ENCODE measurements around the gene CDK4.
A peak's percentile ranks its signal among the peaks of the same experiment; 100 is the strongest.
"Not testable (repeated sequence)": the region's sequence is repeated elsewhere in the genome, so short reads cannot be mapped to it uniquely, and the experiment has no call there.

Gene CDK4

DNA sequence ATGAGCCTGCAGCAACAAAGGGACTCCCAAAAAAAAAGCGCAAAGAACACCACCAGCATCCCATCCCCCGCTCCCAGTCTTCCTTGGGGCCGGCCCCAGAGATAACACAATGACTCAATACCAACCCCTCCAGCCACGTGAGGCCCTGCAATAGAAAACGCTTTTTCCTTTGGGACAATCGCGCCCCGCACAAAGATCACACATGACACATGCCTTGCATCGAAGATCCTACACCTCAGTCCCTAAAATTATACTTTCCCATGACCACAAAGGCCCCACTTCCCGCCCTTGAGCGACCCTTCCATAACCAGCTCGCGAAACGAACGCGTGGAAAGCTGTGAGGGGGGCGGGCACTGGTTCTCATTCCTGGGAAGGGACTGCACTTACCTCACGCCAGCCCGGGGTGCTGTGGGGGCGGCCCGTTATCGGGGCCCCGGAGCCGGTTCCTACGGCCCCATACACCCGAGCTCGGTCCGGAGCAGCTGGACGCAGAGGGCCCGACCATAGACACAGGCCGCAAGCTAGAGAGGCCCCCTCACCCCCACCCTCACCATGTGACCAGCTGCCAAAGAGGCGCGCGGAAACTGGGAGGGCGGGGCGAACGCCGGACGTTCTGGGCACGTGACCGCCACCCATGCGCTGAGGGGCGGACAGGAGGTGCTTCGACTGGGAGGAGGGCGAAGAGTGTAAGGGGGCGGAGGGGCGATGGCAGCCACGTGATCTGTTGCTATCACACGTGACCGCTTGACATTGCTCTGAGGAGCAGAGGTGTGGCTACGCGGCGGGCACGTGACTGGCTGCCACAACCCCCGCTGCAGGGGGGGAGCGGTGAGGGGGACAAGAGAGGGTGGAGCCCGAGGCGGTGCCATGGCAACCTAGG lies at the start of gene CDK4:
Gene CDK4, minus strand, starts transcription at position 523 of the 880 bp plus-strand sequence. CDS start 593 bp downstream, outside the sequence.
- peak; percentile 91 to 97 for DNase-seq (ENCODE audit: low read depth in 1 of 2, low spot score in 1 of 2)

DNA sequence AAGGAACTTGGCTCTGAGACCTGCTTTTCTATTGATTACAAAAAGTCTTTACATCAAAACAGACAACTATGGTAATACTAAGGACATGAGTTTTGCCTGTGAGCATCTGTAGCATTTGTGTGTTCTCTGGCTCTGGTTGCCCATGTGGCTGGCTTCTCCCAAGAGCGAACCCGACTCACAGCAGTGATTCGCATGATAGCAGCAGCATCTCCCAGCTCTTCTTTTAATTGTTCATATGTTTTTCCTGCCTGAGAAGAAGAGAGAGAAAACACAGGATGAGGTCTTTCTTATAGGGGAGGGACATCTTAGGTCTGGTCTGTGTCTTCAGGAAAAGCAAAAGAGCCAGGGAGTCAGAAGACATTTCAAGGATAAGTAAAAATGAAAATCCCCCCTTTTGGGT lies 48.9 kb upstream of the CDK4 start:
- no peak for DNase-seq (ENCODE audit: low read depth in 1 of 2, low spot score in 1 of 2)

DNA sequence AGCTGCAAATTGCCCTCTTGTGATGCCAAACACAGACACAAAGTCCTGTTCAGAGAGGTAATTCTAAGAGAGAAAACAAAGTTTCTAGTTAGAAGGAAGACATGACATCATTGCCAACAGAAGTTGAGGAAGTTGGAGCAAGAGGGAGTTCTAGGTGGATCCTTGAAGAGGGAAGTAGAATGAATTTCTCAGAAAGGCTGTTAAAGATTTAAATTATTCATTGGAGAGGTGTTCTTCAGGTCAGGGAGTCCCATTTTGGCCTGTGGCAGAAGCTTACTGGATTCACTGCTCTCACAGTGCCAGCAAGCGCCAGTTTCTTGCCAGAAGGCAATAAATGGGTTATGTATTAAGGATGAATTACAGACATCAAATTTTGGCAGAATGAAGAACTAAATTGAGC lies 45.8 kb upstream of the CDK4 start:
- DNase-seq (ENCODE audit: low read depth in 1 of 2, low spot score in 1 of 2), result no peak

DNA sequence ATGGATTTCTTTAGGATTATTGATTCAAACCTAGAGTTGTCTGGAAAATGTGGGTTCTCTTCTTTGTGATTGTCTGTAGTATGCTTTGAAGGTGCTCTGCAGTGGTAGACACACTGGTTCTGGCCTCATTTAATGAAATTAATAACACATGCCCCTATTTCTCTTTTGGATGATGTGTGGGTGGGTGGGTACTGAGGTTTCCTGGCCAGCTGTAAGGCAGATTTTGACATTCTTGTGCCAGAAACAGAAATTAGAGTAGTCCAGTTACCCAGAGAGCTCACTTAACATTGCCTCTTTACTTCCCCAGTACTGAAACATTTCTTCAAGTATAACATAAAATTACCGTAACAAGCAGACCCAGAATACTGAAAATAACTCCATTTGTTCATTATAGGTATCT lies 44.9 kb upstream of the CDK4 start:
- no peak for DNase-seq (ENCODE audit: low read depth in 1 of 2, low spot score in 1 of 2)

DNA sequence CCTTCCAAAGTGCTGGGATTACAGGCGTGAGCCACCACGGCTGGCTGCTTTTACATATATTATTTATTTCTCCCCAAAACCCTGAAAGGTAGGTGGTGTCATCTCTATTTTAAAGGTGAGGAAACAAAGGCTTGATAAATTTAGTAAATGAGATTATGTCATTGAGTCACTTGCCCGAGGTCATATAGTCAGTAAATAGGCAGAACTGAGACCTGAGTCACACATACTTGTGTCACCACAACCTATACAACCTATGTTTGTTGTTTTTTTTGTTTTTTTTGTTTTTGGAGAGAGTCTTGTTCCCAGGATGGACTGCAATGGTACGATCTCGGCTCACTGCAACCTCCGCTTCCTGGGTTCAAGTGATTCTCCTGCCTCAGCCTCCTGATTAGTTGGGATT lies 43.2 kb upstream of the CDK4 start:
- no peak for DNase-seq (ENCODE audit: low read depth in 1 of 2, low spot score in 1 of 2)

DNA sequence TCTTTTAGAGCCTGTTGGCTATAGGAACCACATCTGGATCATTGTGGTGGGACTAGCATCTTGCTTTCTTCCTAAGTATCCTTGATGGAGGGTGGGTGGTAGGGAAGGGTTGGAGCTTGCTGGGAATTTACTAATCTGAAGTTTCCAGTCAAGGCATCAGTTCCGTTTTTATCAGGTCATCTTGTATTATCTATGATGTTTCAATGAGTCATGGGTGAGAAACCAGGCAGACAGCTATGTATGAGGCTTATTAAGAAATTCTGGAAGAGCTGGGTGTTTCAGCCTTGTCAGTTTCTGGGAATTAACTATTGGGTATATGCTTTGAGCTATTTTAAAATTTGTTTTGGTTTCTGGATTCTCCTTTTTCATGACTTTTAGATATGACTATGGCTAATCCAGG lies 41.8 kb upstream of the CDK4 start:
- DNase-seq (ENCODE audit: low read depth in 1 of 2, low spot score in 1 of 2), result no peak

DNA sequence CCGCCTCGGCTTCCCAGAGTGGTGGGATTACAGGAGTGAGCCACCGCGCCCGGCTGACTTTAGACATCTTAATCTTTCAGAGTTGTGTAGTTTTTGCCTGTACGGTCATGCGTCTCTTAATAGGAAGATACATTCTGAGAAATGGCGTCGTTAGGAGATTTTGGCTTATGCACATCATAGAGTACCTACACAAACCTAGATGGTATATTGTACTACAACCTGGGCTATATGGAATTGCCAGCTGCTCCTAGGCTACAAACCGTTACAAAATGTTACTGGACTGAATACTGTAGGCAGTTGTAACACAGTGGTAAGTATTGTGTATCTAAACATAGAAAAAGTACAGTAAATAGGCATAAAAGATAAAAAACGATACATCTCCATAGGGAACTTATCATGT lies 31.8 kb upstream of the CDK4 start:
- no peak for DNase-seq (ENCODE audit: low read depth in 1 of 2, low spot score in 1 of 2)

DNA sequence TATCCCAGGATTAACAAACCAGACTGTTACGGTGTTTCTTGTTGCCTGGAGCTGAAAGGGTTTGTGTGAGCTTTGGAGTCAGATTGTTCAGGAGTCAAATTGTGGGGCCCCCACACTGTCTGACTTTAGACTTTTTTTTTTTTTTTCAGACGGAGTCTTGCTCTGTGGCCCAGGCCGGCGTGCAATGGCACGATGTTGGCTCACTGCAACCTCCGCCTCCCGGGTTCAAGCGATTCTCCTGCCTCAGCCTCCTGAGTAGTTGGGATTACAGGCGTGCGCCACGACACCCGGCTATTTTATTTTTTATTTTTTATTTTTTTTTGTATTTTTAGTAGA lies 31.3 kb upstream of the CDK4 start:
- no peak for DNase-seq (ENCODE audit: low read depth in 1 of 2, low spot score in 1 of 2)

DNA sequence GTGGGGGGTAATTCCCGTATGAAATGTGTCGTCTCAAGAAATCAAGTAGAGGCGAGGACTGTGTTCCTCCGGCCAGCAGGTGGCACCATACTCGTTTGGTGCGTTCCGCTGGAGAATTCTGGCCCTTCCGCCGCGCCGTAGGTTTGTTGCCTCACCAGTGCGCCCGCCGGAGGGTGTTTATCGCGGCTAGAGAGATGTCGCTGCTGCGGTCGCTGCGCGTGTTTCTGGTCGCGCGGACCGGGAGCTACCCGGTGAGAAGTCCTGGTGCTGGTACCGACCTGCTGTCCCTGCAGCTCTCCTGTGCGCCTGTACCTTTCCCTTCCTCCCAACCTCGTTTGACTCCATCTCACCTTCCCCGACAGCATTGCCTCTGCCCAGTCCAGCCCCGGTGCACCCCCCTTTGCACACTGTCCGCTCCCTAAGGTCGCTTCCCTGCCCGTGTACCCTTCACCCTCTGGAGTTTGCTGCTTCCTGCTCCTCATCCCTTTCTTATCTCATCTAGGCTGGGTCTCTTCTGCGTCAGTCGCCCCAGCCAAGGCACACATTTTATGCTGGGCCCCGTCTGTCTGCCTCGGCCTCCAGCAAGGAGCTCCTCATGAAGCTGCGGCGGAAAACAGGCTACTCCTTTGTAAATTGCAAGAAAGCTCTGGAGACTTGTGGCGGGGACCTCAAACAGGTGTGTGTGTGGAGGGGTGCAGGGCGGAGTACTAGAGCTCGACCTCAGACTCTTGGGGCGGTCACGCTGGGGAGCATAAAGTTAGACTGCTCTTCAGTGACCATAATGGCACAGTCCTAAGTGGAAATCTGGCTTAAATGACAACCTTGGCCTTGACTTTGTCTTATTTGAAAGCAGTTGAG lies 30.7 kb upstream of the CDK4 start, which contains the start of gene TSFM:
Gene TSFM, plus strand, starts transcription at position 180 of the 858 bp plus-strand sequence. Its CDS starts 15 bp downstream, at position 195.
- peak; percentile 93 to 95 for DNase-seq (ENCODE audit: low read depth in 1 of 2, low spot score in 1 of 2)

DNA sequence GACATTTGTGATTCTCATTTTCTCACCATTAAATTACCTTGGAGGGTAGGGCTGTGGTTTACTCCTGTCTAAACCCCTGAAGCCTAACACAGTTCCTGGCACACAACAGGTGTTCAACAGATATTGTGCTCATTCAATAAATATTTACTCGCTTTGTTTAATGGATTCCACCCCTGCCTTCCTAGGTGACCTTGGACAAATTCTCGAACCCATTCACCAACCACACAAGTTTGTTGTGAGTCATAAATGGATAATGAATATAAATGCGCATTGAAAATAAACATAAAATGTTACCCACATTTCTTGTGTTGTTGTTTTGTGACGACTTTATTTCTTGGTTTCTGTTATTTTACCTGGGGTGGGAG lies 30.1 kb upstream of the CDK4 start:
- DNase-seq (ENCODE audit: low read depth in 1 of 2, low spot score in 1 of 2), result no peak

DNA sequence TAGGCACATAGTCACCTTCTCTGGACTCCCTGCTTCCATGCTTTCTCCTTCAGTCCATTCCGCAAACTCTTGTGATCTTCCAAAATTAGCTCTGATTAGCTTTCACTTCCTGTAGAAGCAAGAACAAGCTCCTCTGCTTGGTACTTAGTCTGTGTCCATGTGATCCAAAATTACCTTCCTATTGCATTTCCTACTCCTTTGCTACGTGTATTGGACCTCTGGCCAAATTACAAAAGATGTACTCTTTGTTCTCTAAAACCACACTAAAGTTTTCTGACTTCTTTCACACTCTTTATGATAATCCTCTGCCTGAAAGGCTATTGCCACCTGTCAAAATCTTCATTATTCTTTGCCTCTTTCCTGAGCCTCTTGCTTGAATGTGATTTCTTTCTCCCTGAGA lies 29.7 kb upstream of the CDK4 start:
- DNase-seq (ENCODE audit: low read depth in 1 of 2, low spot score in 1 of 2), result no peak

DNA sequence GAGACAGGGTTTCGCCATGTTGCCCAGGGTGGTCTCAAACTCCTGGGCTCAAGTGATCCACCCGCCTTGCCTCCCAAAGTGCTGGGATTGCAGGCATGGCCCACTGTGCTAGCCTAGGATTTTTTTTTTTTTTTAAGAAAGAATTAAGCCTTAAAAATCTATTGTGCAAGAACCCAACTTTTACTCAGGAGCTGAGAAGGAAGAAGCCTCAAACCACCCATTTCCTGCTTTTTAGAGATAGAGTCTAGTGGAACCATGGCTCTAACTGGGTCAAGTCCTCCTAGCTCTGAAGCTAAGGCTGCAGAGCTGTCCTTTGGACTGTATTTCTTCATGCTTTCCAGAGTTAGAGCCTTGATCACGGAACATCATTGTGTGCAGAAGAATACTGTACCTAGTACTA lies 29.1 kb upstream of the CDK4 start:
- DNase-seq (ENCODE audit: low read depth in 1 of 2, low spot score in 1 of 2), result no peak

DNA sequence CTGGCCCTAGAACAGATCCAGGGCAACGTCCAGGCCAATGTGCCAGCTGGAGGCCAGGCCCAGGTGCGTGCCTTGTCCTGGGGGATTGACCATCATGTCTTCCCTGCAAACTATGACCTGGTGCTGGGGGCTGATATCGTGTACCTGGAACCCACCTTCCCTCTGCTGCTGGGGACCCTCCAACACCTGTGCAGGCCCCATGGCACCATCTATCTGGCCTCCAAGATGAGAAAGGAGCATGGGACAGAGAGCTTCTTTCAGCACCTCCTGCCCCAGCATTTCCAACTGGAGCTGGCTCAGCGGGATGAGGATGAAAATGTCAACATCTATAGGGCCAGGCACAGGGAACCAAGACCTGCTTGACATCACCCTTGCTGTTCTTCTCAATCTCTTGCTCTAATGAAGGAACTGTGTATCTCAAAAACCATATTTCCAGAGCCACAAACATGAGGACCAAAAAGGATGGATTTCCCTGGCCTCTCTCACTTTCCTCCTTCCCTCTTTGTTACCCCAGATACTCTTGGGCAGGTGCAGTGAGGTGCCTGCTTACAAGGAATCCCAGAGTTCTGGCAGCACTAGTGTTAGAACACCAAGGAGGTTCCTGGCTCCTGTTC lies 28.3 kb upstream of the CDK4 start:
- no peak for DNase-seq (ENCODE audit: low read depth in 1 of 2, low spot score in 1 of 2)

DNA sequence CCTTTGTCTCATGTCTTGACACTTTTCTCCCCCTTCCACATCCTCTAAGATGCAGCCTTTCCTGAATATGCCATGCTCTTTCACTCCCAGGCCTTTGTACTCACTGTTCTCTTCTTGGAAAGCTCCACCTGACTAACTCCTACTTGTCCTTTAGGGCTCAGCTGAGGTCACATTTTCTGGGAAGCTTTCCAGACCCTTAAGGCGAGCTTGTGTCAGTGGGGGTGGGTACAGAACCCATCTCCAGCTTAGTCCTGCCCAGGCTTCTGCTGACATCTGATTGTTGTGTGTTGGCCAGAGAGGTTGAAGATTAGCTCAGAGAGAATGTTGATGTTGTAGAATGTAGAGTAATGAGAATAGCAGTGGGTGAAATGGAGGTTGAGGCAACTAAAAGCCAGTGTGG lies 27.6 kb upstream of the CDK4 start:
- DNase-seq (ENCODE audit: low read depth in 1 of 2, low spot score in 1 of 2), result no peak

DNA sequence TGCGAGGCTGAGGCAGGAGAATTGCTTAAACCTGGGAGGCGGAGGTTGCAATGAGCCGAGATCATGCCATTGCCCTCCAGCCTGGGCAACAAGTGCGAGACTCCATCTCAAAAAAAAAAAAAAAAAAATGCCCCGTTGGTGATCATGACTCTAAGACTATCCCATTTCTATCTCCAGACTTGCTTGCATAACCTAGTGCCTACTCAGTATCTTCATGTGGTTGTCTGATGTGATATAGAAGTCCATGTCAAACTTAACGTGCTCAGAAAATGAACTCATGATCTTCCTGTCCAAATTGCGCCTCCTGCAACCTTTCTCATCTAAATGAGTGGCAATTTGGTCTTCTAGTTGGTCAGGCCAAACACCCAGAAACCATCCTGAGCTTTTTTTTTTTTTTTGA lies 25.8 kb upstream of the CDK4 start:
- no peak for DNase-seq (ENCODE audit: low read depth in 1 of 2, low spot score in 1 of 2)

DNA sequence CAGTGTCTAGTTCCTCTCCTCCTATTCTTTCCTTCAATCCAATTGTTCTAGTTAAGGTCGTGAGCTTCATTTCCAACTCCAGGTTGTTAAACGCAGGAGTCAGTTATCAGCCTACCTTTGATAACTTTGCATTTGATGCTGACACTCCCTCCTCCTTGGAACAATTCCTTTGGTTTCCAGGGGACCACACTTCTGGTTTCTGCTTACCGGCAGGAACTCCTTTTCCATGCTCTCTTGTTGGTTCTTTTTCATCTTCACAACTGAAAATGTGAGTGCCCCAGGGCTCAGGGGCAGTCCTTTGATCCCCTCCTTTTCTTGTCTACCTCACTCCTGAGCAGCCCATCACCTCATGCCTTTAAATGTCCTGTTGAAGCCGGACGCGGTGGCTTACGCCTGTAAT lies 25.3 kb upstream of the CDK4 start:
- DNase-seq (ENCODE audit: low read depth in 1 of 2, low spot score in 1 of 2), result no peak

DNA sequence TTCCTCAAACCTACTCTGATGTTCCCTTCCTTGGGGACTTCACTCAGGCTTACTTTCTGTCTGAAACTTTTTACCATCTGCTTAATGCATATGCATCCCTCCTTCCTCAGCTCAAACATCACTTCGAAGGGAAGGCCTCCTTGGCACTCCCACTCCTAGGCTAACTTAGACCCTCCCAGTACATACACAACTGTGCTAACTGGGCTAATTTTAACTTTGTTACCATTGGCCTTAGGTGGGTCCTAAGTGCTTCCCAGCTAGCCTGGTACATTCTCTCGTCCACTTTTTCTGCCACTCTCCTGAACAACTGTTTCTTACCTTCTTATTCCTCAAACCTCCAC lies 24.1 kb upstream of the CDK4 start:
- DNase-seq (ENCODE audit: low read depth in 1 of 2, low spot score in 1 of 2), result no peak

DNA sequence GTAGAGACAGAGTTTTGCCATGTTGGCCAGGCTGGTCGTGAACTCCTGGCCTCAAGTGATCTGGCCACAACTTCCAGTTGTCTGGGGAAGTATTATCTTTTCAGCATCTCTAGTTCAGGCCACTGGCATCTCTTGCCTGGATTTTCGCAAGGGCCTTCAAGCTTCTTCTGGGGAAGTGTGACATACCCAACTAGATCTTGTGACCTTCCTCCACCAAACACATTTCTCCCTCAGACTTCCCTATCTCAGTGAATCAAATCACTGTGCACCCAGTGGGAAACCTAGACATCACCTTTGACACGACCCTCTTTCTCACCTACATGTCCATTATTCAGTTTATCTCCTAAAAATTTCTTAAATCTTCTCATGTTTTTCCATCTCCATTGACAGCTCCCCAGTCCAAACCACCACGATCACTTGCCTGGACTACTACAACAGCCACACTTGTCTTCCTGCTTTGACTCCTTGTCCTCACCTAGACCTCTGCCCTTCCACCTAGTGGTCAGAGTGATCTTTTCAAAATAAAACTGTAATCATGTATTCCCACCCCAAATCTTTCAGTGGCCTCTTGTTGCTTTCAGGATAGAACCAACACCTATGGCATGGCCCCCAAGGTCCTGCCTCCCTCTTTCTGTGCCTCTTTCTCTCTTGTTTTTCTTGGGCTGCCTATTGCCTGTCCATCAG lies 23.6 kb upstream of the CDK4 start:
- DNase-seq (ENCODE audit: low read depth in 1 of 2, low spot score in 1 of 2), result no peak

DNA sequence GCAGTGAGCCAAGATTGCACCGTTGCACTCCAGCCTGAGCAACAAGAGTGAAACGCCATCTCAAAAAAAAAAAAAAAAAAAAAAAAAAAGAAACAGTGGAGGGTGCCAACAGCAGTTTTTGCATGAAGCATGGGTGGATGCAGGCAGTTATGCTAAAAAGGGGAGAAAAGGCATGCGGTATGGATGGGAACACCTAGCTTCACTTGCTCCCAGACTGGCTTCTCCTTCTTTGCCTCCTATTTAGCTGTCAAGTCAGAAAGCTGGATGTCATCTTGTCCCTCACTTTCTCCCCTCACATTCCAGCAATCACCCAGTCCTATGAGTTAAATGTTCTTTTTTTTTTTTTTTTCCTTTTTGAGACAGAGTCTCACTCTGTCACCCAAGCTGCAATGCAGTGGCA lies 22.9 kb upstream of the CDK4 start:
- DNase-seq (ENCODE audit: low read depth in 1 of 2, low spot score in 1 of 2), result no peak

DNA sequence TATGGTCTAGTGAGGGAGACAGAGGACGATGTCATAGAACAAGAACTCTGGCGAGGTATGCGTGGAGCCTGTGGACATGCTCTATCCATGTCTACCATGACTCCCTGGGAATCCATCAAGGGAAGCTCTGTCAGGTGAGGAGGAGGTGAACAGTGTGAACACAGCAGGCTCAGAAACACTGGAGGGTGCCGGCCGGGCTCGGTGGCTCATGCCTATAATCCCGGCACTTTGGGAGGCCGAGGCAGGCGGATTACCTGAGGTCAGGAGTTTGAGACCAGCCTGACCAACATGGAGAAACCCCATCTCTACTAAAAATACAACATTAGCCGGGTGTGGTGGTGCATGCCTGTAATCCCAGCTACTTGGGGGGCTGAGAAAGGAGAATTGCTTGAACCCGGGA lies 22.5 kb upstream of the CDK4 start:
- not testable (repeated sequence) for DNase-seq (ENCODE audit: low read depth in 1 of 2, low spot score in 1 of 2)
